Lung (tissue), 12 donors: ENCODE measurements around the gene ANKS1A. TPM values are rescaled to one million over a fixed set of nuclear protein-coding genes. Genes with fewer than 3 reads are reported as not detected.

Experiments
- ATAC-seq: fragments of 200-7000 bp; cut with Tn5 transposase; one replicate; pipeline ENCODE4 v1.9.1; 2020; ENCODE audit warnings: moderate number of reproducible peaks; ENCODE audit not compliant: insufficient read depth, low FRiP score
- DNase-seq, 3 donors: peaks; one replicate each; pipeline ENCODE4 v3.0.0-alpha.2; 2013 to 2017
- H3K27ac ChIP-seq, 2 donors: one replicate each; pipeline ENCODE4 v1.5.1; 2013; ENCODE audit warnings: mild to moderate bottlenecking in 2 of 2, moderate library complexity in 2 of 2, control low read depth in 1 of 2, inconsistent platforms in 1 of 2, low read depth in 1 of 2, low read length in 1 of 2
- H3K27me3 ChIP-seq, 3 donors: one replicate each; pipeline ENCODE4 v1.5.1; 2013; ENCODE audit warnings: low read length in 2 of 3; ENCODE audit not compliant: control insufficient read depth in 3 of 3, insufficient read depth in 3 of 3
- H3K36me3 ChIP-seq, 4 donors: one replicate each; pipeline ENCODE4 v1.5.1; 2013; ENCODE audit warnings: low read length in 4 of 4, mild to moderate bottlenecking in 1 of 4, moderate library complexity in 1 of 4; ENCODE audit not compliant: control insufficient read depth in 4 of 4, insufficient read depth in 4 of 4
- H3K4me1 ChIP-seq, 5 donors: one replicate each; pipeline ENCODE4 v1.5.1; 2013; ENCODE audit warnings: low read length in 5 of 5, mild to moderate bottlenecking in 2 of 5, moderate library complexity in 1 of 5; ENCODE audit not compliant: control insufficient read depth in 5 of 5, insufficient read depth in 5 of 5
- H3K4me3 ChIP-seq: one replicate; pipeline ENCODE4 v1.5.1; 2013; ENCODE audit warnings: mild to moderate bottlenecking, control low read depth, moderate library complexity
- H3K9ac ChIP-seq, 2 donors: one replicate each; pipeline ENCODE4 v1.5.1; 2013; ENCODE audit warnings: low read length in 2 of 2, control low read depth in 1 of 2; ENCODE audit not compliant: insufficient read depth in 1 of 2
- H3K9me3 ChIP-seq, 4 donors: one replicate each; pipeline ENCODE4 v1.5.1; 2013; ENCODE audit warnings: low read length in 3 of 4, mild to moderate bottlenecking in 1 of 4, moderate library complexity in 1 of 4; ENCODE audit not compliant: control insufficient read depth in 4 of 4, insufficient read depth in 3 of 4
- WGBS, 2 donors: extraction: QIAGEN DNeasy Blood & Tissue Kit; methylation state at CpG; one replicate each; pipeline ENCODE4 v1.1.7; 2013; 5-methylcytosine and 5-hydroxymethylcytosine counted together
- polyA plus RNA-seq, 2 donors: library from polyadenylated mRNA; stranded (reverse); fragments of 200-250 nt; gene quantifications; one replicate each; pipeline ENCODE4 v1.2.1, GENCODE V29; 2013
- total RNA-seq, 2 donors: library from RNA; depleted of rRNA in 1 of 2; stranded (reverse); fragments of >200 nt in 1 of 2; gene quantifications; one replicate each; pipeline ENCODE4 v1.2.1, GENCODE V29; 2014 to 2021
- TF ChIP-seq, protein P1 (sequence below): IDR thresholded peaks from 2 replicates; pipeline ENCODE4 v1.5.1; 2012; ENCODE audit warnings: mild to moderate bottlenecking; ENCODE audit errors: control extremely low read depth, extremely low read depth
- donor health status: control.
- donor health status: control.
- donor health status: Bipolar disorder and iron deficiency.
- donor health status: healthy.
- donor health status: DM: yes; HTN: yes; CAD: no.

Gene ANKS1A
- total and polyA plus RNA-seq, 4 donors = 10.4 to 40.6 (median 24.3) TPM

DNA sequence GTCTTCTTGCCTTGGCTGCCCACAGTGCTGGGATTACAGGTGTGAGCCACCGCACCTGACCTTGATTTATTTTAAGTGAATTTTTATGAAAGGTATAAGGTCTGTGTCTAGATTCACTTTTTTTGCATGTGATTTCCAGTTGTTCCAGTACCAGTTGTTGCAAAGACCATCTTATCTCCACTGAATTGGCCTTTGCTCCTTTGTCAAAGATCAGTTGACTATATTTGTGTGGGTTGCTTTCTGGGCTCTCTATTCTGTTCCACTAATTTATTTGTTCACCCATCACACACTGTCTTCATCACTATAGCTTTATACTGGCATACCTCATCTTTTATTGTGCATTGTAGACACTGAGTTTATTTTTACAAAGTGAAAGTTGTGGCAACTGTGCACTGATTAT, 56.3 kb downstream of the ANKS1A start:
- no peak for DNase-seq
- Histone ChIP-seq H3K36me3 (no peaks in the 10 kb centered on the region), H3K9ac (no peak overlapping the region), H3K27me3 (no peaks in the 10 kb centered on the region), H3K4me3 (no peak overlapping the region), H3K27ac (no peak overlapping the region), H3K9me3 (no peaks in the 10 kb centered on the region), H3K4me1 (peaks cover 0 to 4% (median 0%) of the 10 kb centered on the region in 5 donors)
- no peak for ATAC-seq
- 100% methylated on average over 1 of the region's 1 CpG for WGBS, 2 donors
- TF ChIP-seq, protein P1, sequence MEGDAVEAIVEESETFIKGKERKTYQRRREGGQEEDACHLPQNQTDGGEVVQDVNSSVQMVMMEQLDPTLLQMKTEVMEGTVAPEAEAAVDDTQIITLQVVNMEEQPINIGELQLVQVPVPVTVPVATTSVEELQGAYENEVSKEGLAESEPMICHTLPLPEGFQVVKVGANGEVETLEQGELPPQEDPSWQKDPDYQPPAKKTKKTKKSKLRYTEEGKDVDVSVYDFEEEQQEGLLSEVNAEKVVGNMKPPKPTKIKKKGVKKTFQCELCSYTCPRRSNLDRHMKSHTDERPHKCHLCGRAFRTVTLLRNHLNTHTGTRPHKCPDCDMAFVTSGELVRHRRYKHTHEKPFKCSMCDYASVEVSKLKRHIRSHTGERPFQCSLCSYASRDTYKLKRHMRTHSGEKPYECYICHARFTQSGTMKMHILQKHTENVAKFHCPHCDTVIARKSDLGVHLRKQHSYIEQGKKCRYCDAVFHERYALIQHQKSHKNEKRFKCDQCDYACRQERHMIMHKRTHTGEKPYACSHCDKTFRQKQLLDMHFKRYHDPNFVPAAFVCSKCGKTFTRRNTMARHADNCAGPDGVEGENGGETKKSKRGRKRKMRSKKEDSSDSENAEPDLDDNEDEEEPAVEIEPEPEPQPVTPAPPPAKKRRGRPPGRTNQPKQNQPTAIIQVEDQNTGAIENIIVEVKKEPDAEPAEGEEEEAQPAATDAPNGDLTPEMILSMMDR = no peak

- no peak for ATAC-seq
- H3K27me3 ChIP-seq = no peaks in the 10 kb centered on the region
Measured at GRCh38 chr6:34947561-34947960, 58.5 kb downstream of the ANKS1A start.

DNA sequence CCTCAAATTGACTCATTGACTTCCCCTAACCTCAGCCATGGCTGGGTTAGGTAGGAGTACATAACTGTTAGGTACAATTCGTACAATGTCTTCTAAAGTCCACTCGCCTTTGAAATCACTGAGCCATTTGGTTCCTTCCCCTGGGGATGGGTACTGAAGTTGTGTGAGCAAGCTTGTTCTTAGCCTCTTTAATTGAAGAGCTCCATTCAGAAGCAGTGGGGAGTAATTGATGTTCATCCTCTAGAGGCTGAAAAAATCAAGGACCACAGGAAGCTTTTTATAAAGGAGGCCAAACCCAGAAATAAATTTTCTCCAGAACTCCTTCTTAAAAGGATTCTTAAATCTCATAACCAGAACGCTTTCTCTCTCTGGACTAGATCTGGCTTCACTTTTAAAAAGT, 60.6 kb downstream of the ANKS1A start:
- DNase-seq (no peak), ATAC-seq (no peak)
- WGBS, 2 donors = 94 to 98% methylated on average over 3 of the region's 3 CpGs
- TF ChIP-seq, protein P1 = no peak
- Histone ChIP-seq H3K27ac (no peak overlapping the region), H3K9me3 (no peaks in the 10 kb centered on the region), H3K4me3 (no peak overlapping the region), H3K27me3 (no peaks in the 10 kb centered on the region), H3K36me3 (no peaks in the 10 kb centered on the region), H3K4me1 (peaks cover 0 to 11% (median 0%) of the 10 kb centered on the region in 5 donors), H3K9ac (no peak overlapping the region)

More at GRCh38 chr6:34947561-34947960, 58.5 kb downstream of the ANKS1A start:
- no peak for DNase-seq
- Histone ChIP-seq H3K9me3 (no peaks in the 10 kb centered on the region), H3K27ac (no peak overlapping the region), H3K9ac (no peak overlapping the region), H3K36me3 (no peaks in the 10 kb centered on the region), H3K4me1 (peaks cover 0 to 5% (median 0%) of the 10 kb centered on the region in 5 donors), H3K4me3 (no peak overlapping the region)
- TF ChIP-seq, protein P1 = no peak
- WGBS, 2 donors = 97 to 98% methylated on average over 1 of the region's 1 CpG

DNA sequence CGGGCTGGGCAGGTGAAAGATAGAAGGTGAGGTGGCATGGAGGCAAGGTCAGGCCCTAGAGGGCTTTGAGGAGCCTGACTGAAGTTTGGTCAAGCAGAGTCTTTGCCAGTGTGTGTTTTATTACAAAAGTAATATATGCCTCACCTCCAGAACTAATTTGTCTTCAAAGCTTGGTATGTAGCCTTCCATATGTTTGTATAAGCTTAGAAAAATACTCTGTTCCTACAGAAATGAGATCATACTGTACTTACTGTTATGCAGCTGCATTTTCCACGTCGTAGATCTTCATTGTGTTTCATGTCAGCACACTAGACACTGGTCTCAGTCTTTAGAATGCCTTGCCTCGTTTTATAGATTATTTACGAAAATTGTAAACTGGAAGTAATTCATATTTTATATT, 61.8 kb downstream of the ANKS1A start:
- TF ChIP-seq, protein P1 = no peak
- Histone ChIP-seq H3K27me3 (no peaks in the 10 kb centered on the region), H3K9me3 (no peaks in the 10 kb centered on the region), H3K36me3 (no peaks in the 10 kb centered on the region), H3K27ac (no peak overlapping the region), H3K4me3 (no peak overlapping the region), H3K4me1 (peaks cover 0 to 11% (median 0%) of the 10 kb centered on the region in 5 donors), H3K9ac (no peak overlapping the region)
- ATAC-seq (no peak), DNase-seq (no peak)
- WGBS, 2 donors = 93 to 97% methylated on average over 5 of the region's 5 CpGs
